ENCODE results near the gene FHIP2A. TPM values are rescaled to one million over a fixed set of nuclear protein-coding genes. Genes with fewer than 3 reads are reported as not detected.

Gene FHIP2A
- total RNA-seq, 1 experiment from 2014 or later, result 20.7 TPM

DNA sequence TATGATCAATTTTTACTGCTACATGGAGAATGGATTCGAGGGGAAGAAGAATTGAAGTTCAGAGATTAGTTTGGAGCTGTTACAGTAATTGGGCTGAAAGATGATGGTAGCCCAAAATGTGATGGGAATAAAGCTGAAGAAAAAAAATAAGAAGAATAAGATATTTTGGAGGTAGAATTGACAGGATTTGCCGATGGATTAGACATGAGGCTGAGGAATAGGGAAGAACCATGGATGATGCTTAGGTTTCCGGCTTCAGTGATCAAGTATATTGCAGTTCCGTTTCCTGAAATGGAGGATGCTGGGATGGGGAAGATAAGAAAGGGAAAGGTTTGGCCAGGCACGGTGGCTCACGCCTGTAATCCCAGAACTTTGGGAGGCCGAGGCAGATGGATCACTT, 38.9 kb upstream of the FHIP2A start:
- Histone ChIP-seq H3K4me2 (ENCODE audit: low read length) (no peak overlapping the region), H3K9me3 (ENCODE audit: control insufficient read depth in 1 of 2, insufficient read depth in 1 of 2, low read depth in 1 of 2, low read length in 2 of 2) (no peaks in the 10 kb centered on the region), H2AFZ (ENCODE audit: low read depth, low read length, poor library complexity, severe bottlenecking) (no peak overlapping the region), H3K4me1 (ENCODE audit: control insufficient read depth in 1 of 2, insufficient read depth in 2 of 2, low read length in 2 of 2) (peaks cover 27 to 29% of the 10 kb centered on the region in 2 experiments), H3K27me3 (ENCODE audit: insufficient read depth, low read length) (no peaks in the 10 kb centered on the region), H4K20me1 (ENCODE audit: insufficient read depth) (no peaks in the 10 kb centered on the region), H3K36me3 (ENCODE audit: control insufficient read depth in 1 of 2, insufficient read depth in 2 of 2, low read length in 2 of 2) (no peaks in the 10 kb centered on the region), H3K9me2 (ENCODE audit: insufficient read depth) (no peaks in the 10 kb centered on the region), H3K9ac (ENCODE audit: low read length) (no peak overlapping the region), H3K27ac (ENCODE audit: low read depth, low read length) (no peak overlapping the region), H3K4me3 (replicated peaks in 1 of 2; ENCODE audit: low read depth in 1 of 2, low read length in 2 of 2) (no peak overlapping the region), H3K79me2 (ENCODE audit: insufficient read depth, low read length) (no peaks in the 10 kb centered on the region)
- ChIA-PET RAD21 (ENCODE audit: low non-redundant PET in 1 of 2, low total read pairs in 2 of 2, uncharacterized antibody in 2 of 2, unreplicated experiment in 2 of 2) (no interaction called here), CTCF (interaction anchor here (0.9 to 1.4 kb wide), 2 partner anchors 311 to 323 kb away, joined by 3 read pairs; no protein-coding TSS in a partner anchor), POLR2A (no interaction called here)
- TF ChIP-seq POLR2A (IDR thresholded peaks at IDR 0.05; ENCODE audit: borderline replicate concordance, extremely low read depth, insufficient read depth, insufficient read length) (no peak), SRF (IDR thresholded peaks at IDR 0.05; ENCODE audit: low read depth) (no peak), RAD21 (IDR thresholded peaks at IDR 0.05; ENCODE audit: low read depth) (no peak), EZH2 (IDR thresholded peaks at IDR 0.05) (no peak), SP1 (IDR thresholded peaks at IDR 0.05; ENCODE audit: low read depth) (no peak), FOSL1 (IDR thresholded peaks at IDR 0.05; ENCODE audit: low read depth) (no peak), ZFX (IDR thresholded peaks at IDR 0.05) (no peak), POLR2AphosphoS5 (IDR thresholded peaks at IDR 0.05; ENCODE audit: low read depth, low read length) (no peak), CEBPB (IDR thresholded peaks at IDR 0.05; ENCODE audit: low read depth) (no peak), SIN3A (IDR thresholded peaks at IDR 0.05; ENCODE audit: low read depth) (no peak)
- TF ChIP-seq, protein P1, sequence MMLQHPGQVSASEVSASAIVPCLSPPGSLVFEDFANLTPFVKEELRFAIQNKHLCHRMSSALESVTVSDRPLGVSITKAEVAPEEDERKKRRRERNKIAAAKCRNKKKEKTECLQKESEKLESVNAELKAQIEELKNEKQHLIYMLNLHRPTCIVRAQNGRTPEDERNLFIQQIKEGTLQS (IDR thresholded peaks at IDR 0.05), result no peak
- TF ChIP-seq, protein P2, sequence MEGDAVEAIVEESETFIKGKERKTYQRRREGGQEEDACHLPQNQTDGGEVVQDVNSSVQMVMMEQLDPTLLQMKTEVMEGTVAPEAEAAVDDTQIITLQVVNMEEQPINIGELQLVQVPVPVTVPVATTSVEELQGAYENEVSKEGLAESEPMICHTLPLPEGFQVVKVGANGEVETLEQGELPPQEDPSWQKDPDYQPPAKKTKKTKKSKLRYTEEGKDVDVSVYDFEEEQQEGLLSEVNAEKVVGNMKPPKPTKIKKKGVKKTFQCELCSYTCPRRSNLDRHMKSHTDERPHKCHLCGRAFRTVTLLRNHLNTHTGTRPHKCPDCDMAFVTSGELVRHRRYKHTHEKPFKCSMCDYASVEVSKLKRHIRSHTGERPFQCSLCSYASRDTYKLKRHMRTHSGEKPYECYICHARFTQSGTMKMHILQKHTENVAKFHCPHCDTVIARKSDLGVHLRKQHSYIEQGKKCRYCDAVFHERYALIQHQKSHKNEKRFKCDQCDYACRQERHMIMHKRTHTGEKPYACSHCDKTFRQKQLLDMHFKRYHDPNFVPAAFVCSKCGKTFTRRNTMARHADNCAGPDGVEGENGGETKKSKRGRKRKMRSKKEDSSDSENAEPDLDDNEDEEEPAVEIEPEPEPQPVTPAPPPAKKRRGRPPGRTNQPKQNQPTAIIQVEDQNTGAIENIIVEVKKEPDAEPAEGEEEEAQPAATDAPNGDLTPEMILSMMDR (IDR thresholded peaks at IDR 0.05 in 2 of 3, conservative IDR thresholded peaks at IDR 0.05 in 1 of 3; ENCODE audit: borderline replicate concordance in 1 of 3, insufficient read depth in 1 of 3, low read depth in 2 of 3, low read length in 2 of 3), result no peak
- TF ChIP-seq, protein P3, sequence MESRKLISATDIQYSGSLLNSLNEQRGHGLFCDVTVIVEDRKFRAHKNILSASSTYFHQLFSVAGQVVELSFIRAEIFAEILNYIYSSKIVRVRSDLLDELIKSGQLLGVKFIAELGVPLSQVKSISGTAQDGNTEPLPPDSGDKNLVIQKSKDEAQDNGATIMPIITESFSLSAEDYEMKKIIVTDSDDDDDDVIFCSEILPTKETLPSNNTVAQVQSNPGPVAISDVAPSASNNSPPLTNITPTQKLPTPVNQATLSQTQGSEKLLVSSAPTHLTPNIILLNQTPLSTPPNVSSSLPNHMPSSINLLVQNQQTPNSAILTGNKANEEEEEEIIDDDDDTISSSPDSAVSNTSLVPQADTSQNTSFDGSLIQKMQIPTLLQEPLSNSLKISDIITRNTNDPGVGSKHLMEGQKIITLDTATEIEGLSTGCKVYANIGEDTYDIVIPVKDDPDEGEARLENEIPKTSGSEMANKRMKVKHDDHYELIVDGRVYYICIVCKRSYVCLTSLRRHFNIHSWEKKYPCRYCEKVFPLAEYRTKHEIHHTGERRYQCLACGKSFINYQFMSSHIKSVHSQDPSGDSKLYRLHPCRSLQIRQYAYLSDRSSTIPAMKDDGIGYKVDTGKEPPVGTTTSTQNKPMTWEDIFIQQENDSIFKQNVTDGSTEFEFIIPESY (IDR thresholded peaks at IDR 0.05; ENCODE audit: extremely low read depth, insufficient replicate concordance, low read length), result no peak
- BruUV-seq (replicated peaks), result no TSS peak
- intact Hi-C loops (cut with micrococcal nuclease), result loop anchor here (10.0 kb wide), 2 partner anchors 148 to 342 kb away; no protein-coding TSS in a partner anchor
- no peak for DNase-seq (ENCODE audit: low read depth, low spot score)
- no peak for ATAC-seq
